HepG2 (cell line): Measurements from ENCODE around the gene SPTSSA. TPM values are rescaled to one million over a fixed set of nuclear protein-coding genes. Genes with fewer than 3 reads are reported as not detected.

ENCODE experiments used
- ATAC-seq: fragments of 200-7000 bp; cut with Tn5 transposase; 3 replicates; pipeline ENCODE4 v1.9.1; 2020; ENCODE audit warnings: mild to moderate bottlenecking, moderate library complexity
- BruUV-seq: library from RNA; stranded (reverse); fragments of 400-500 nt; replicated peaks from 2 replicates; lab custom pipeline; 2021; lab: Mats Ljungman, UMichigan
- CTCF ChIA-PET: fragments of 300-600 bp; formaldehyde crosslinking; extraction: SDS; loops from one replicate; lab custom pipeline; 2021; ENCODE audit warnings: low total read pairs, inconsistent platforms, low intra/inter-chr PET ratio; lab: Yijun Ruan, JAX
- POLR2A ChIA-PET: fragments of 350-600 bp; sonication (Branson Sonifier 250); formaldehyde crosslinking; loops from one replicate; lab custom pipeline; 2020; ENCODE audit warnings: antibody characterized with exemption, inconsistent platforms; lab: Yijun Ruan, JAX
- DNase-seq: peaks from one replicate; pipeline ENCODE4 v3.0.0-alpha.2; 2015; ENCODE audit warnings: low spot score
- FAIRE-seq: peaks from 3 replicates; lab custom pipeline; 2011; peaks lifted over from hg19 to GRCh38; lab: Jason Lieb, UNC
- H2AFZ ChIP-seq: one replicate; pipeline ENCODE4 v1.6.1; 2011; ENCODE audit warnings: low read length, inconsistent platforms
- H3K27ac ChIP-seq: fragments of 300-600 bp; 3 replicates; pipeline ENCODE4 v1.8.0; 2011; ENCODE audit warnings: mixed run types, mild to moderate bottlenecking, mixed read lengths, low read length, inconsistent platforms; ENCODE audit not compliant: insufficient read depth; ENCODE audit errors: extremely low read length
- H3K27me3 ChIP-seq, 2 experiments: fragments of 200-600 bp in 1 of 2; 2 replicates in 1 of 2; 3 replicates in 1 of 2; pipeline versions ENCODE4 v1.6.0 to v1.8.0; 2011; ENCODE audit warnings: low read length in 2 of 2, mild to moderate bottlenecking in 2 of 2, moderate library complexity in 2 of 2, inconsistent platforms in 1 of 2; ENCODE audit not compliant: insufficient read depth in 2 of 2, control insufficient read depth in 1 of 2
- H3K36me3 ChIP-seq, 2 experiments: fragments of 200-600 bp in 1 of 2; replicated peaks in 1 of 2; 2 replicates in 1 of 2; 3 replicates in 1 of 2; pipeline versions ENCODE4 v1.5.1 to v1.8.0; 2011; ENCODE audit warnings: low read length in 2 of 2, inconsistent platforms in 1 of 2; ENCODE audit not compliant: insufficient read depth in 2 of 2, control insufficient read depth in 1 of 2
- H3K4me1 ChIP-seq: 2 replicates; pipeline ENCODE4 v1.5.1; 2012; ENCODE audit warnings: low read length, inconsistent platforms; ENCODE audit not compliant: insufficient read depth
- H3K4me2 ChIP-seq: 2 replicates; pipeline ENCODE4 v1.6.0; 2011; ENCODE audit warnings: low read depth, low read length, inconsistent platforms
- H3K4me3 ChIP-seq, 3 experiments: fragments of 200-600 bp in 1 of 3; sonication (generic), shearing (Covaris generic) in 1 of 3; replicated peaks in 1 of 3; 2 replicates each; pipeline ENCODE4 v1.5.1; 2011 to 2016; ENCODE audit warnings: low read length in 3 of 3, inconsistent platforms in 2 of 3, low read depth in 2 of 3, mild to moderate bottlenecking in 2 of 3, control low read depth in 1 of 3, mixed read lengths in 1 of 3; ENCODE audit not compliant: insufficient read depth in 1 of 3
- H3K79me2 ChIP-seq: one replicate; pipeline ENCODE4 v1.6.1; 2011; ENCODE audit warnings: low read length, inconsistent platforms; ENCODE audit not compliant: insufficient read depth
- H3K9ac ChIP-seq: 2 replicates; pipeline ENCODE4 v1.6.0; 2011; ENCODE audit warnings: mild to moderate bottlenecking, low read depth, low read length, inconsistent platforms; ENCODE audit not compliant: insufficient read depth
- H3K9me3 ChIP-seq: 2 replicates; pipeline ENCODE4 v1.5.1; 2012; ENCODE audit warnings: mild to moderate bottlenecking, low read length
- H4K20me1 ChIP-seq: 2 replicates; pipeline ENCODE4 v1.6.0; 2011; ENCODE audit warnings: inconsistent platforms, mild to moderate bottlenecking, low read length, moderate library complexity; ENCODE audit not compliant: insufficient read depth
- BHLHE40 ChIP-seq: IDR thresholded peaks from 2 replicates; pipeline ENCODE4 v1.6.1; 2011; ENCODE audit warnings: low read length, improper control_type of control experiment
- FOSL2 ChIP-seq: sonication (generic); formaldehyde crosslinking; IDR thresholded peaks from 2 replicates; pipeline ENCODE4 v1.4.0; 2020; ENCODE audit warnings: missing genetic modification reagents
- HNRNPH1 ChIP-seq: fragments of 200-400 bp; formaldehyde crosslinking; optimal IDR thresholded peaks from 2 replicates; pipeline ENCODE3; 2017; ENCODE audit warnings: mild to moderate bottlenecking, low read depth, low read length
- LCORL ChIP-seq, 2 experiments: fragments of 450-650 bp in 1 of 2; sonication (generic) in 1 of 2; formaldehyde crosslinking in 1 of 2; IDR thresholded peaks; 2 replicates each; pipeline versions ENCODE4 v1.5.0 to v1.6.1; 2017 to 2020; ENCODE audit warnings: antibody characterized with exemption in 1 of 2, missing genetic modification reagents in 1 of 2
- NAIF1 ChIP-seq: sonication (generic); formaldehyde crosslinking; IDR thresholded peaks from 2 replicates; pipeline ENCODE4 v1.5.0; 2020; ENCODE audit warnings: mild to moderate bottlenecking, missing genetic modification reagents, borderline replicate concordance
- NFYC ChIP-seq: IDR thresholded peaks from 2 replicates; pipeline ENCODE4 v1.6.1; 2016; ENCODE audit warnings: missing genetic modification reagents, missing compliant biosample characterization
- NR3C1 ChIP-seq: sonication (generic); formaldehyde crosslinking; IDR thresholded peaks from 2 replicates; pipeline ENCODE4 v1.4.0; 2020; ENCODE audit warnings: missing genetic modification reagents
- PPARG ChIP-seq: conservative IDR thresholded peaks from 2 replicates; pipeline ENCODE4 v1.6.1; 2016; ENCODE audit warnings: missing biosample characterization, missing genetic modification reagents
- RAD21 ChIP-seq: fragments of 450-650 bp; formaldehyde crosslinking; IDR thresholded peaks from 2 replicates; pipeline ENCODE4 v1.5.0; 2020; ENCODE audit warnings: mild to moderate bottlenecking
- SOX6 ChIP-seq, 2 experiments: fragments of 450-650 bp in 1 of 2; sonication (generic) in 1 of 2; formaldehyde crosslinking in 1 of 2; IDR thresholded peaks; 2 replicates each; pipeline versions ENCODE4 v1.4.0 to v1.6.1; 2017 to 2020; ENCODE audit warnings: antibody characterized with exemption in 1 of 2, mild to moderate bottlenecking in 1 of 2, missing genetic modification reagents in 1 of 2
- YEATS4 ChIP-seq: sonication (generic); formaldehyde crosslinking; IDR thresholded peaks from 2 replicates; pipeline ENCODE4 v1.4.0; 2020; ENCODE audit warnings: missing genetic modification reagents, borderline replicate concordance
- ZNF343 ChIP-seq: sonication (generic); formaldehyde crosslinking; IDR thresholded peaks from 2 replicates; pipeline ENCODE4 v1.4.0; 2020; ENCODE audit warnings: mild to moderate bottlenecking, missing genetic modification reagents
- ZNF563 ChIP-seq: sonication (generic); formaldehyde crosslinking; IDR thresholded peaks from 2 replicates; pipeline ENCODE4 v1.8.0; 2022; ENCODE audit warnings: mild to moderate bottlenecking, moderate library complexity, missing genetic modification reagents
- ZNF841 ChIP-seq: sonication (generic); formaldehyde crosslinking; IDR thresholded peaks from 2 replicates; pipeline ENCODE4 v1.8.1; 2023; ENCODE audit warnings: missing genetic modification reagents, borderline replicate concordance
- ZSCAN21 ChIP-seq: sonication (generic); formaldehyde crosslinking; IDR thresholded peaks from 2 replicates; pipeline ENCODE4 v1.8.0; 2022; ENCODE audit warnings: mild to moderate bottlenecking, missing genetic modification reagents, moderate library complexity, borderline replicate concordance
- WGBS: methylation state at CpG from one replicate; pipeline ENCODE4 v1.1.6; 2017; ENCODE audit warnings: low lambda C conversion rate; 5-methylcytosine and 5-hydroxymethylcytosine counted together
- in situ Hi-C: cut with HindIII; loops from 2 replicates; pipeline ENCODE4 v1.10.0; 2017; ENCODE audit warnings: low pct_unique_long_range_greater_than_20kb; ENCODE audit not compliant: extremely low pct_ligation_motif_present
- intact Hi-C: fragments of 100-400 bp; cut with micrococcal nuclease; formaldehyde crosslinking; loops from one replicate; pipeline ENCODE4 v1.10.0; 2022; ENCODE audit not compliant: unreplicated experiment
- polyA plus RNA-seq, 8 experiments: library from polyadenylated mRNA; depleted of rRNA in 3 of 8; stranded (reverse) in 7 of 8; unstranded in 1 of 8; fragments of >200 nt; fragmentation: Illumina TruSeq in 4 of 8; extraction: Trizol in 4 of 8; gene quantifications; 2 replicates each; pipeline versions ENCODE4 v1.2.1 to v1.2.3, GENCODE V29; 2011 to 2016; ENCODE audit warnings: low read depth in 4 of 8, missing spikeins in 1 of 8, mixed read lengths in 1 of 8; ENCODE audit not compliant: insufficient read depth in 1 of 8
- total RNA-seq, 5 experiments: library from RNA; depleted of rRNA; stranded (reverse); fragments of >200 nt; fragmentation: Illumina TruSeq; extraction: Trizol; gene quantifications; 2 replicates each; pipeline ENCODE4 v1.2.3, GENCODE V29; 2016; ENCODE audit warnings: low read depth in 1 of 5
- TF ChIP-seq, protein P1 (sequence below): IDR thresholded peaks from 2 replicates; pipeline ENCODE4 v1.6.1; 2016
- TF ChIP-seq, protein P2 (sequence below): sonication (generic); formaldehyde crosslinking; IDR thresholded peaks from 2 replicates; pipeline ENCODE4 v1.8.0; 2023; ENCODE audit warnings: mild to moderate bottlenecking, missing genetic modification reagents
- TF ChIP-seq, protein P3 (sequence below): IDR thresholded peaks from 2 replicates; pipeline ENCODE4 v1.6.1; 2016; ENCODE audit warnings: missing biosample characterization, missing genetic modification reagents, low read depth

SPTSSA gene
- total and polyA plus RNA-seq, 2 of the 13 experiments (the other 11 are each of a cell fraction or from before 2014, with no cell fraction given) = 19.1 to 86.1 TPM

DNA sequence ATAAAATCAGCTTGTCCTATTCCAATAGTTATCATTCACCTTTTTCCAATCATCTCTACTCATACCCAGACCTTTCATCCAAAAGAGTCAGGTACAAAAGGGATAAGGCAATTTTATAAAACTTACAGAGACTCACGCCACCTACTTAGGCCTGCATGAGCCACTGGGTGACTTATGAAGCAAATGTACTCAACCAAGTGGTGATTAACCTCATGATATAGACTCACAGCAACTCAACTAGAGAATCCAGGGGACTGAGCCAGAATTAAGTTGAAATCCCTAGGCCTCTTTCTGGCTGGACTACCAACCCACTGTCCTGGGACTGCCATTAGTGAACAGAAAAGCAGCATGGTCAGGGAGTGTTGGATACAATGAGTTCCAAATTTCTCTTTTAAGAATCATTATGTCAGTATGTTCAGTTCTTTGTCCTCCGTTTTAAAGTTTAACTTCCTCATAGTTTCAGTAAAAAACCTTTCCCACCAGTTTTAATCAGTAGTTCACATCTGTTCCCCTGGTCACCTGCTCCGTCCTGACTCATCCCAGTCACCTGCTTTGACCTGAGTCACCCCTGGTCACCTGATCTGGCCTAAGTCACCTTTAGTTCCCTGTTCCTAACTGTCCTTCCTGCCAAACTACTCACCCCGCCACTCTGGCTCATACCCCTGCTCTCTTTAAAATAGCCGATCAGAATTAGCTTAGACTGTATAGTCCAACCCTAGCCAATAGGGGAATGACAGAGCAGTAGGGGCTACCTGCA, 36.8 kb downstream of the SPTSSA start:
- Histone ChIP-seq H2AFZ (no peak overlapping the region), H3K4me1 (peaks cover 19% of the 10 kb centered on the region), H4K20me1 (no peaks in the 10 kb centered on the region), H3K79me2 (no peaks in the 10 kb centered on the region), H3K27ac (no peak overlapping the region), H3K4me2 (no peak overlapping the region), H3K27me3 (0 out of 5 replicates have a peak, but pooled peaks cover 0 to 6% of the 10 kb centered on the region in 2 experiments), H3K9me3 (peaks cover 10% of the 10 kb centered on the region), H3K4me3 (no peak overlapping the region), H3K9ac (no peak overlapping the region), H3K36me3 (no peaks in the 10 kb centered on the region)
- BruUV-seq = no TSS peak
- ATAC-seq (no peak), FAIRE-seq (no peak), DNase-seq (peak; percentile 32)
- TF ChIP-seq LCORL (IDR thresholded peaks at IDR 0.05) (no peak), LCORL (CRISPR knock-in tag; IDR thresholded peaks at IDR 0.05) (0 out of 2 replicates have a peak, but pooled peaks have one; percentile 22), HNRNPH1 (no peak), RAD21 (CRISPR knock-in tag) (no peak), ZNF841 (CRISPR knock-in tag) (no peak), NAIF1 (CRISPR knock-in tag) (no peak), ZNF343 (CRISPR knock-in tag) (no peak), ZSCAN21 (no peak; the same call in 1 of the 2 replicates), NR3C1 (CRISPR knock-in tag) (no peak), ZNF563 (CRISPR knock-in tag) (no peak), PPARG (CRISPR knock-in tag) (no peak), SOX6 (IDR thresholded peaks at IDR 0.05) (no peak), SOX6 (CRISPR knock-in tag; IDR thresholded peaks at IDR 0.05) (no peak), NFYC (CRISPR knock-in tag) (no peak), FOSL2 (CRISPR knock-in tag) (peak; percentile 86), YEATS4 (CRISPR knock-in tag) (no peak), BHLHE40 (0 out of 2 replicates have a peak, but pooled peaks have one; percentile 15)
- TF ChIP-seq, protein P1, sequence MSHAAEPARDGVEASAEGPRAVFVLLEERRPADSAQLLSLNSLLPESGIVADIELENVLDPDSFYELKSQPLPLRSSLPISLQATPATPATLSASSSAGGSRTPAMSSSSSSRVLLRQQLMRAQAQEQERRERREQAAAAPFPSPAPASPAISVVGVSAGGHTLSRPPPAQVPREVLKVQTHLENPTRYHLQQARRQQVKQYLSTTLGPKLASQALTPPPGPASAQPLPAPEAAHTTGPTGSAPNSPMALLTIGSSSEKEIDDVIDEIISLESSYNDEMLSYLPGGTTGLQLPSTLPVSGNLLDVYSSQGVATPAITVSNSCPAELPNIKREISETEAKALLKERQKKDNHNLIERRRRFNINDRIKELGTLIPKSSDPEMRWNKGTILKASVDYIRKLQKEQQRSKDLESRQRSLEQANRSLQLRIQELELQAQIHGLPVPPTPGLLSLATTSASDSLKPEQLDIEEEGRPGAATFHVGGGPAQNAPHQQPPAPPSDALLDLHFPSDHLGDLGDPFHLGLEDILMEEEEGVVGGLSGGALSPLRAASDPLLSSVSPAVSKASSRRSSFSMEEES = peak; percentile 79; the same call in 1 of the 2 replicates
- TF ChIP-seq, protein P2, sequence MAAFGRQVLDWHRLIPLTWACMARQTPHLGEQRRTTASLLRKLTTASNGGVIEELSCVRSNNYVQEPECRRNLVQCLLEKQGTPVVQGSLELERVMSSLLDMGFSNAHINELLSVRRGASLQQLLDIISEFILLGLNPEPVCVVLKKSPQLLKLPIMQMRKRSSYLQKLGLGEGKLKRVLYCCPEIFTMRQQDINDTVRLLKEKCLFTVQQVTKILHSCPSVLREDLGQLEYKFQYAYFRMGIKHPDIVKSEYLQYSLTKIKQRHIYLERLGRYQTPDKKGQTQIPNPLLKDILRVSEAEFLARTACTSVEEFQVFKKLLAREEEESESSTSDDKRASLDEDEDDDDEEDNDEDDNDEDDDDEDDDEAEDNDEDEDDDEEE = no peak
- TF ChIP-seq, protein P3, sequence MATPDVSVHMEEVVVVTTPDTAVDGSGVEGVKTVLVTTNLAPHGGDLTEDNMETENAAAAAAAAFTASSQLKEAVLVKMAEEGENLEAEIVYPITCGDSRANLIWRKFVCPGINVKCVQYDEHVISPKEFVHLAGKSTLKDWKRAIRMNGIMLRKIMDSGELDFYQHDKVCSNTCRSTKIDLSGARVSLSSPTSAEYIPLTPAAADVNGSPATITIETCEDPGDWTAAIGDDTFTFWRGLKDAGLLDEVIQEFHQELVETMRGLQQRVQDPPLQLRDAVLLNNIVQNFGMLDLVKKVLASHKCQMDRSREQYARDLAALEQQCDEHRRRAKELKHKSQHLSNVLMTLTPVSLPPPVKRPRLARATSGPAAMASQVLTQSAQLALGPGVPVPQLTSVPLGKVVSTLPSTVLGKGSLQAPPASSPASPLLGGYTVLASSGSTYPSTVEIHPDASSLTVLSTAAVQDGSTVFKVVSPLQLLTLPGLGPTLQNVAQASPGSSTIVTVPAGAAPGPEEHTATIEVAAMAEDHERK (CRISPR knock-in tag) = no peak
- 34% methylated on average over 5 of the region's 5 CpGs for WGBS
- in situ Hi-C loops = no loop called here
- intact Hi-C loops = no loop called here
- CTCF ChIA-PET = no interaction called here
- POLR2A ChIA-PET = no interaction called here
